GM18498 (cell line): ENCODE data around the gene RNF224.
"Not testable (repeated sequence)": the region's sequence is repeated elsewhere in the genome, so short reads cannot be mapped to it uniquely, and the experiment has no call there.

Experiments
- ATAC-seq: cut with Tn5 transposase; IDR thresholded peaks from one replicate; pipeline ENCODE4 v1.9.1; 2021; ENCODE audit warnings: mild to moderate bottlenecking, moderate library complexity; ENCODE audit not compliant: unreplicated experiment

Gene RNF224

GRCh38 chr9:137251490-137252268, 24.4 kb downstream of the RNF224 start:
- no peak for ATAC-seq

- ATAC-seq, result no peak
These were observed 25.5 kb downstream of the RNF224 start for GRCh38 chr9:137252555-137253506.

- no peak for ATAC-seq
These were observed 26.7 kb downstream of the RNF224 start for GRCh38 chr9:137253717-137254623.

GRCh38 chr9:137254624-137255447, 27.5 kb downstream of the RNF224 start, which contains the start of gene NELFB:
TSS of gene NELFB (plus strand) at chr9:137255327.
- peak; percentile 75 for ATAC-seq

GRCh38 chr9:137255448-137256114, 28.3 kb downstream of the RNF224 start:
- peak; percentile 38 for ATAC-seq

- ATAC-seq, result no peak
These were observed 29.1 kb downstream of the RNF224 start for GRCh38 chr9:137256362-137256761.

GRCh38 chr9:137256856-137257255, 29.6 kb downstream of the RNF224 start:
- no peak for ATAC-seq

- not testable (repeated sequence) for ATAC-seq
These were observed 35.0 kb downstream of the RNF224 start for GRCh38 chr9:137262173-137262908.

- ATAC-seq, result no peak
These were observed 35.6 kb downstream of the RNF224 start for GRCh38 chr9:137262909-137263285.

GRCh38 chr9:137263506-137263905, 36.2 kb downstream of the RNF224 start:
- ATAC-seq, result no peak

GRCh38 chr9:137264067-137264466, 36.8 kb downstream of the RNF224 start:
- ATAC-seq, result no peak

- no peak for ATAC-seq
These were observed 38.3 kb downstream of the RNF224 start for GRCh38 chr9:137265496-137266161.

GRCh38 chr9:137266162-137266527, 38.8 kb downstream of the RNF224 start:
- ATAC-seq, result no peak

GRCh38 chr9:137266585-137267453, 39.5 kb downstream of the RNF224 start:
- no peak for ATAC-seq

GRCh38 chr9:137267933-137268355, 40.6 kb downstream of the RNF224 start:
- ATAC-seq, result no peak

- no peak for ATAC-seq
These were observed 41.4 kb downstream of the RNF224 start for GRCh38 chr9:137268538-137269201.
